K562 (cell line): ENCODE results near the gene MBOAT2. TPM values are rescaled to one million over a fixed set of nuclear protein-coding genes. Genes with fewer than 3 reads are reported as not detected.

ENCODE experiments used
- ATF7 ChIP-seq: fragments of 450-650 bp; IDR thresholded peaks from 2 replicates; pipeline ENCODE4 v1.7.1; 2014; ENCODE audit warnings: mild to moderate bottlenecking, moderate library complexity
- ELF2 ChIP-seq: fragments of 250-450 bp; sonication (Bioruptor Pico); IDR thresholded peaks from 2 replicates; pipeline ENCODE4 v1.5.0; 2021; ENCODE audit warnings: mild to moderate bottlenecking
- FOXK2 ChIP-seq, 2 experiments: fragments of 450-650 bp; IDR thresholded peaks in 1 of 2; conservative IDR thresholded peaks in 1 of 2; 2 replicates each; pipeline ENCODE4 v1.6.1; 2016; ENCODE audit warnings: low read depth in 2 of 2, mild to moderate bottlenecking in 1 of 2
- FUS ChIP-seq: fragments of 200-400 bp; formaldehyde crosslinking; optimal IDR thresholded peaks from 2 replicates; pipeline ENCODE3; 2017; ENCODE audit warnings: low read depth, low read length
- HEY1 ChIP-seq: fragments of 250-450 bp; sonication (Bioruptor Pico); IDR thresholded peaks from 2 replicates; pipeline ENCODE4 v1.5.0; 2020; ENCODE audit warnings: mild to moderate bottlenecking, moderate library complexity, borderline replicate concordance
- RBM15 ChIP-seq: fragments of 200-400 bp; formaldehyde crosslinking; IDR thresholded peaks from 2 replicates; pipeline ENCODE4 v1.6.1; 2018; ENCODE audit warnings: mild to moderate bottlenecking, low read length, moderate library complexity; ENCODE audit not compliant: insufficient read depth
- SRF ChIP-seq, 2 experiments: fragments of 250-450, 450-650 bp in 1 of 2; sonication (Bioruptor Pico) in 1 of 2; sonication (generic) in 1 of 2; formaldehyde crosslinking; IDR thresholded peaks; 2 replicates each; pipeline versions ENCODE4 v1.5.0 to v1.5.1; 2020 to 2022; ENCODE audit warnings: mild to moderate bottlenecking in 1 of 2, missing genetic modification reagents in 1 of 2
- TSC22D4 ChIP-seq: fragments of 450-650 bp; IDR thresholded peaks from 2 replicates; pipeline ENCODE4 v1.6.1; 2016; ENCODE audit warnings: missing genetic modification characterization, missing biosample characterization, control low read depth
- ZBTB49 ChIP-seq: sonication (generic); formaldehyde crosslinking; IDR thresholded peaks from 2 replicates; pipeline ENCODE4 v1.8.0; 2022; ENCODE audit warnings: missing genetic modification reagents, mild to moderate bottlenecking, borderline replicate concordance
- ZNF324 ChIP-seq: fragments of 250-450 bp; sonication (Bioruptor Pico); IDR thresholded peaks from 2 replicates; pipeline ENCODE4 v1.4.0; 2020; ENCODE audit warnings: mild to moderate bottlenecking
- polyA plus RNA-seq, 8 experiments: library from polyadenylated mRNA; depleted of rRNA in 4 of 8; stranded (reverse) in 5 of 8; unstranded in 3 of 8; fragments of >200 nt; fragmentation: Nextera tagmentation in 2 of 8; fragmentation: Illumina TruSeq in 1 of 8; extraction: Ambion mirVana in 2 of 8; extraction: Trizol in 1 of 8; gene quantifications; 2 replicates each; pipeline versions ENCODE4 v1.2.1 to v1.2.3, GENCODE V29; 2011 to 2014; ENCODE audit warnings: inconsistent platforms in 1 of 8, missing spikeins in 1 of 8
- total RNA-seq, 7 experiments: library from RNA; depleted of rRNA in 6 of 7; stranded (reverse); fragments of >200 nt in 6 of 7; fragmentation: Illumina TruSeq in 2 of 7; extraction: Trizol in 2 of 7; gene quantifications; 2 replicates each; pipeline versions ENCODE4 v1.2.1 to v1.2.3, GENCODE V29; 2011 to 2021; ENCODE audit warnings: low replicate concordance in 1 of 7
- TF ChIP-seq, protein P1 (sequence below): fragments of 450-650 bp; IDR thresholded peaks from 2 replicates; pipeline ENCODE4 v1.6.1; 2014; ENCODE audit warnings: low read depth, mild to moderate bottlenecking, moderate library complexity, borderline replicate concordance
- TF ChIP-seq, protein P2 (sequence below): sonication (generic); formaldehyde crosslinking; IDR thresholded peaks from 2 replicates; pipeline ENCODE4 v1.5.0; 2020; ENCODE audit warnings: missing genetic modification reagents

Gene MBOAT2
- total and polyA plus RNA-seq, 9 of the 15 experiments (the other 6 are each of a cell fraction or from before 2014, with no cell fraction given), result 8.4 to 122 (median 27.6) TPM

GRCh38 chr2:9024575-9024974, 21.1 kb upstream of the MBOAT2 start (continued):
- TF ChIP-seq HEY1 (CRISPR knock-in tag) (no peak), ZNF324 (no peak), RBM15 (no peak), ELF2 (no peak), FOXK2 (conservative IDR thresholded peaks at IDR 0.05 in 1 of 2, IDR thresholded peaks at IDR 0.05 in 1 of 2; ENCODE audit: low read depth in 2 of 2) (no peak), ZBTB49 (CRISPR knock-in tag) (no peak), TSC22D4 (tag) (no peak), FUS (no peak), SRF (CRISPR knock-in tag; IDR thresholded peaks at IDR 0.05) (no peak), ATF7 (no peak)
- TF ChIP-seq, protein P1, sequence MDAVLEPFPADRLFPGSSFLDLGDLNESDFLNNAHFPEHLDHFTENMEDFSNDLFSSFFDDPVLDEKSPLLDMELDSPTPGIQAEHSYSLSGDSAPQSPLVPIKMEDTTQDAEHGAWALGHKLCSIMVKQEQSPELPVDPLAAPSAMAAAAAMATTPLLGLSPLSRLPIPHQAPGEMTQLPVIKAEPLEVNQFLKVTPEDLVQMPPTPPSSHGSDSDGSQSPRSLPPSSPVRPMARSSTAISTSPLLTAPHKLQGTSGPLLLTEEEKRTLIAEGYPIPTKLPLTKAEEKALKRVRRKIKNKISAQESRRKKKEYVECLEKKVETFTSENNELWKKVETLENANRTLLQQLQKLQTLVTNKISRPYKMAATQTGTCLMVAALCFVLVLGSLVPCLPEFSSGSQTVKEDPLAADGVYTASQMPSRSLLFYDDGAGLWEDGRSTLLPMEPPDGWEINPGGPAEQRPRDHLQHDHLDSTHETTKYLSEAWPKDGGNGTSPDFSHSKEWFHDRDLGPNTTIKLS, result no peak
- TF ChIP-seq, protein P2, sequence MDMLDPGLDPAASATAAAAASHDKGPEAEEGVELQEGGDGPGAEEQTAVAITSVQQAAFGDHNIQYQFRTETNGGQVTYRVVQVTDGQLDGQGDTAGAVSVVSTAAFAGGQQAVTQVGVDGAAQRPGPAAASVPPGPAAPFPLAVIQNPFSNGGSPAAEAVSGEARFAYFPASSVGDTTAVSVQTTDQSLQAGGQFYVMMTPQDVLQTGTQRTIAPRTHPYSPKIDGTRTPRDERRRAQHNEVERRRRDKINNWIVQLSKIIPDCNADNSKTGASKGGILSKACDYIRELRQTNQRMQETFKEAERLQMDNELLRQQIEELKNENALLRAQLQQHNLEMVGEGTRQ (CRISPR knock-in tag), result no peak
